ENCODE data around the gene WDR77.

The WDR77 gene

DNA sequence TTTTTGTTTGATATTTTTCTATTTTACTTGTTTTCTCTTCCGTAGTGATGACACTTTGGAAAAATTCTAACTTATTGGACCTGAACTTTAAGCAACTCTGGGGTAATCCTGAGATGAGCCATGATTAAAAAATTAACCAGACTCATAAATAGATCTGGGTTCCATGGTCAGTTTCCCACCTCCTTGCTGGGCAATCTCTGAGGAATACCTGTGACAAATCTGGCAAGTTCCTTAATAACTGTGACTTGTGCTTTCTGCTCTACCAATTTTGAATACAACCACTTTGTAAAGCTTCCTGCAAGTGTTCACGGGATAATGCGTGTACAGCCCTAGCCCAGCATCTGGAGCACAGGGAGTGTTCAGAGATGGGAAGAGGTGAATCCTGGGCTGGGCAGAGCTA, 24.8 kb downstream of the WDR77 start:
- no peak for DNase-seq

DNA sequence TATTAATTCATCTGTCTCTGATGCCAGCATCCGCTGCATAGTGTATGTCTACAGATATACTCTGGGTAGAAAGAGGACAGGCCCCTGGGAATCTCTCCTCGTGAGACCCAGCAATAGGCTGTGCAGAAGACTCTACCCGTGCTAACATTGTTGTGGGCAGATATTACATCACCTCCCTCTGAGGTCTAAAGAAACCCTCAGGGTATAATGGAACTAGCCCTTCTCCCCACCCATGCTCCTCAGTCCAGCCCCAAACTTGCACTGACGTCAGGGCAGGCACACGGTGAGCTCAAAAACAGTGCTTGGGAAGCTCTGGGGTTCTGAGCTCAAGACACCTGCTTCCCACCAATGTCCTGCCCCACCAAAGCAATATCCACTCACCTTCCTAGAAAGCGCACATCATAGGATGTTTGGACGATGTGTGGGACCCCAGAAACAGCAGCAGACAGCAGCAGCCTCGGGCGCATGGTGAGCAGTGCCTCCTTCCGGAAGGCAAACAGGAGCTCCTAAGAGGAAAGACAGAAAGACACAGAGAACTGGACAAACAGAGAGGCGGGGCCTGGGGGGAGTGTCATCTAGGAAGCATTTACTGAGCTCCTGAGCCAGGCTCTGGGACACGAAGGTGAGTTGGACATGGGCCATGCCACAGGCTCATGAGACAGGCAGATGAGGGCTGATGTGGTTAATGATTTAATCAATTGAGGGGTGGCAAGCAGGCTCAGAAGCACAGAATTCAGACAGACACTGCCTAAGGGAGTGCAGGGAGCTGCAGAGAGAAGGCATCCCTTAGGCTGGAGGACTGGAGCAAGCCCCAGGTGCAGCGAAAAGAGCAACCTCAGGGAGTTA, 26.3 kb downstream of the WDR77 start:
- no peak for DNase-seq

DNA sequence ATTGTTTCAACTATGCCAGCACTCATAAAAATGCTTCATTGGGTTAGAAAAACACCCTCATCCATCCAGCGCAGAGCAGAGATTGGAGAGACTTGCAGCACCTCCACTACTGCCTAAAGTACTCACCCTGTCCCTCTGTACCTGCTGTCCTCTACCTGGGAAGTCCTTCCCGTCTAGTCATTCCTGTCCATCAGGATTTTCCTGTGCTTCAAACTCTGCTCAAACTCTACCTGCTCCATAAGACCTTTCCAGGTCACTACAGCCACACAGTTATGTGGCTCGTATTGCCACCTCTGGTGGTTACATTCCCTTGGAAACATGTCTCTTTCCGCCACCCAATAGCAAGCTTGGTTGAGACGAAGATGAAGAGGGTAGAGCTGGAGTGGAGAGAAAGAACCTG, 28.7 kb downstream of the WDR77 start:
- no peak for DNase-seq

DNA sequence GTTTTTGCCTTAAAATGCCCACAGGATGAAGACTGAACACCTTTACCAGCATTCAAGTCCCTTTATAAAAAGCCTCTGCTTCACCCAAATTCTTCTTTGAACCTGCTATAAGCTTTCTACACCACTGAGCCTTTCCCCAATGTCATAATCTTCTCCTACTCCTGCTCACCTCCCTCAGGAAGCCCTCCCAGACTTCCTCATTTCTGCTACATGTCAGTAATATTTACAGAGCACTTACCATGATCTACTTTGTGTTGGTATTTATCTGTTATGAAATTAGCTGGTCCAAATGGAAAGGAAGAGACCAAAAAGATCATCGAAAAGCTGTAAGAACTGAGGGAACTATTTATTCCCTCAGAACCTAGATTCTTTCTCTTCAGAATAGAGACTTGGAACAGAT, 30.0 kb downstream of the WDR77 start:
- no peak for DNase-seq

DNA sequence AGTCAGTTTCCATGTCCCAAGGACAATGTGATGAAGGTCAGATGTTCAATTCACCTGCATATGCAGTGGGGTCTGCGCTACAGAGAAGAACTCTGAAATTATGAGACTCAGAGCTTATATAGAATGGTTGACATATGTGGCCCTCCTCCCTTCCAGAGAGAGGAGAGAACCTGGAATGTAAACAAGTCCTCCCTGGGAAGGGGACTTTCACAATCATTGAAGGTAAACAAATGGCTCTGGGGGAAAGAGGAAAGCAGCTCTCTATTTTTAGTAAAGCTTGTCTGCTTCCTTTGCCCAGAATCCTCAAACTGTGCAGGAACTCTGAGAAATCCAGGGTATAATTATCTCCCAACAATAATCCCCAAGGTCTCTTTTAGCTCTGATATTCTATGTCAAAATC, 31.3 kb downstream of the WDR77 start:
- no peak for DNase-seq

DNA sequence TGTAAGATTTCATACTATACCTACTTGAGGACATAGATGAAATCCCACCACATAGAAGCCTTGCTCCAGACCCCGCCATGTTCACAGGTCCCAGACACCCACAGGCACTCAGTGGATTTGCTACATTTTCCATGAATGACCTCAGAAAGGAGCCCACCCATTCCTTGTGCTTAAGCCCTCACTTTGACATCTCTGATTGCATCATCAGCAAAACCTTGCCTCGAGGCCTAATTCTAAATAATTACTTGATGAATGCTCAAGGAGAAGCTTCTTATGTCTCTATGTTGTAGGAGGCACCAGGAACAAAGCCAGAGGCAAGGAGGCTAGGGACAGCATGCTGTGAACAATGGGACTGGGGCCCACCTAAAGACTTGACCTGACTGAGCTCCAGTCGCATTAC, 33.6 kb downstream of the WDR77 start:
- DNase-seq = no peak

DNA sequence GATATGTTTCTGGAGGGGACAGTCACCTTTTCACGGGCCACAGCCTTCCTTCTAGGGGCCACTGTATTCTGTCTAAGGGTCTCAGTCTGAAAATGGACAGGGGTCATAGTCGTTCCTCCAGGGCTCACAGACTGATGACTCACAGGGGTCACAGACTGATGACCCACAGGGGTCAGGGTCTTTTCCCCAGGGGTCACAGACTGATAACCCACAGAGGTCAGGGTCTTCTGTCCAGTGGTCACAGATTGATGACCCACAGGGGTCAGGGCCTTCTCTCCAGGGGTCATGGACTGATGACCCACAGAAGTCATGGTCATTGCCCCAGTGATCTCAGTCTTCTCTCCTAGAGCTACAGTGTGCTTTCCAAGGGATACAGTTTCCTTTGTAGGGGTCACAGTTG, 34.3 kb downstream of the WDR77 start:
- no peak for DNase-seq

DNA sequence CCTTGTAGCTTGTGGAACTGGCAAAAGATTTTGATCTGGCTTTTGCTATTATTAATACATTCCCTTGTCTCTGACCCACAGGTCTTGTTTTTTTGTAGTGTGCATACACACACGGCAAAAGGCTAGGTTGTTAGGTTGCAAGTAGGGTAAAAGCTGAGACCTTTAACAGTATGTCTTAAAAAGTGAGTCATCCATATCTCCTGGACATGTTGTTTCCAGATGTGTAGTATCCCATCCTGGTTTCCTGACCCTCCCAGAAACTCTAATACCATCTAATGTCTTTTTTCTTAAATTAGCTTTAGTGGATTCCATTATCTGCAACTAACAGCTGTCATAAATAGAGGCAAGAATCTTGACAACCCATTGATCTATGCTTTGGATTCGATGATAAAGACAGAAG, 36.2 kb downstream of the WDR77 start:
- DNase-seq = no peak

DNA sequence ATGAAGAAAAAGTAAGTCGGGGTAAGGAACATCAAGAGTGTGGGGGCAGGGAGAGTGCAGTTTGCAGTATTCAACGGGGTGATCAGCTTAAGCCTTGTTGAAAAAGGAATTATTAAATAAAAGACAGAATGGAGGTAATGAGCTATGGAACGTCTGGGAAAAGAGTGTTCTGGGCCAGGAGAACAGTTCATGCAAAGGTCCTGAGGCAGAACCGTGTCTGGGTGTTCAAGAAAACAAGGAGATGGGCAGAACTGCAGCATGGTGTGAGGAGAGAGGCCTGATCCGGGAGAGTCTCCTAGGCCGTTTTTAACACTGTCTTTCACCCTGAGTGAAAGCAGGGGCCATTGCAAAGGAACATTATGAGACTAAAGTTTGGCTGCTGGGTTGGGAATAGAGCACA, 41.8 kb downstream of the WDR77 start:
- DNase-seq = no peak

DNA sequence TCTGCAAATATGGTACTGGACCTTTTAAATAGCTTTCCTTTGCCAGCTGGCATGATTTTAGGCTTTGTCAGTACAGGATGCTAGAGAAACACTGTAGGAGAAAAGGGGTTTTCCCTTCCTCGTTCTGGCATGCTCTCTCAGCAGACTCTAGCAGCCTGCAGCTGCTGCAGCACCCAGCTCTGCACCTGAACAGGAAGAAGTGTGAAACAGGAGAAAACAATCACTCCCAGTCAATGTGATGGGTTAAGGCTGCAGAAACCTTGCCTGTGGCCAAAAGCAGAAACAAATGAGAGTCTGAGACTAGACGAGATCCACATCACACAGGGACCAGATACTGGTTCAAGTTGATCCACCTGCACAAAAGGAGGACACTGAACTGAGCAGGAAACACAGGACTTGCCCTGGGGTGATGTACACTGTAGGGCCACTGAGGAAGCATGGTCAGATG, 42.7 kb downstream of the WDR77 start:
- no peak for DNase-seq

DNA sequence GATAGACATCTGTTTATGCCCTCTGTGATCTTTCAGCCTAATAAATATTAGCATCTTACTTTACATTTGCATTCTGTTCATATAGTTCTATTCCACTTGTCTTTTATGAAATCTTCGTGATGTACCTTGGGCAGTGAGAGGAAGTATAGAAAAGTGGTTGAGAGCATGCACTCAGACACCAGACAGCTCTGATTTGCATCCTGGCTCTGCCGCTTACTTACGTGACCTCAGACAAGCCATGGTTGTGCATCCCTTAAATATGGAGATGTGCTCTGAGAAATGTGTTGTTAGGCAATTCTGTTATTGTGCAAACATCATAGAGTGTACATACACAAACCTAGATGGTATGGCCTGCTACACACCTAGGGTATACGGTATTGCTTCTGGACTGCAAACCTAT, 44.5 kb downstream of the WDR77 start:
- DNase-seq = no peak

DNA sequence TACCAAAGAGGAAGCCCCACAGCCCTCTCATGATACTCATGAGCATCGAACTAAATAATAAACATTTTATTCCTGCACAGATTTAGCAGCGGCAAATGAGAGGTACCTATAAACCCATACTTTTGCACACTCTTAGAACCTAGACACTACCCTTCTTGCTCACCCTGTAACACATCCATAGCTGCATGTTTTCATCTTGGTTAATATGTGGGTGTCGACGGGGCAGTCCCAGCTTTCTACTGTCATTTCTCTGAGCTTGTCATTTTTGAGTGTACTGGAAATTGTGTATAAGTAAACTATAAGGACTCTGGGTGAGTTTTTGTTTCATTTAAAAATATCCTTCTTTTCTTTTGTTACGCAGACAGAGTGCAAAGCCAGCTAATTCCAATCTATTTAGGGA, 47.0 kb downstream of the WDR77 start:
- DNase-seq = no peak

DNA sequence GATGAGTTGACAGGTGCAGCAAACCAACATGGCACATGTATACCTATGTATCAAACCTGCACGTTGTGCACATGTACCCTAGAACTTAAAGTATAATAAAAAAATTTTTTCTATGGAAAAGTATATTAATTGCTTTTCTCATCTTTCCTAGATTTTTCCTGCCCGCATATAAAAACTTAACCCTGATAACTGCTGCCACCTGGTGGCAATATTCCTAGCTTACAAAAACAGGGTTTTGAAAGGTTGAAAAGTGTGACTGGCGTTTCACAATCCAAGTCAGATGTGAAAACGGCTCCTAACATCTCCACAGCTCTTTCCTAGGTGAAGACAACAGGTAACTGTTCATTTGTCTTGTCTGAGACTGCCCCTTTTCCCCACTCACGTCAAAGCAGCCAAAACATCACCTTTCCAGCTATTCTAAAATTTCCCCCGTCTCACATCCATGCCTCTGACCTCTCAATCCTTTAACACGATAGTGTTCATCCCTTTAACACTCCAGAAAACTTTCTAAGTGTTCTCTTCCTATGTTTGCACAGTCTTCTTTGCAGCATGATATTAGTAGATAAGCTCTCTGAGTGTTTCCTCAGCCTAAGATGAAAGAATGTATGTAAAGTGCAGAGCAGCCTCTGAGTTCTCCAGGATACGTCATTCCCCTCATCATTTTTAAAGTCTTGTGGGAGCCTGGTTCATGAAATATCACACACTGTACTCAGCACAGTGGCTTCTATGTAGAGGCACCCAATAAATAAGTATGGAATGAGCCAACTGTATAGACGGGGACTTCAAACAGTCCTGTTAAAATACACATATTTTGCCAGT, 49.1 kb downstream of the WDR77 start:
- DNase-seq = peak; percentile 29

DNA sequence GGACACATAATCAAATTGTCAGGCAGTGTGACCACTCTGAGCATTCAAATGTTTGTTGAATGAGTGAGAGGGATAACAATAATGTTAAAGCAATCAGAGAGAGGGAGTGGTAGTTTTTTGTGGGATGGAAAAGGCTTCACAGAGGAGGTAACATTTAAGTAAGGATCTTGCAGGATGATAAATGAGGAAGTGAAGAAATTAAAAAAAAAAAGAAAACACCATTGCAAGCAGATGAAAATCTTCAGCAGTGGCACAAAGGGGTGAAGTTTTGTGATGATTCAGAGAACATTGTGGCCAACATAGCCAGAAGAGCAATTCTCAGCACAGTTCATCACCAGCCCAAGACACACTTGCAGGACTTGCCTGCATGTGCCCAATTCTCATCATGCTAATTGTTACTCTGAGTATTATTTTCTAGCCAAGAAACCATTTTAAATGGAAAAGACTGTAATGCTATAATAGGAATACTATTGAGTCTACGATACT, 56.6 kb downstream of the WDR77 start:
- DNase-seq = no peak

DNA sequence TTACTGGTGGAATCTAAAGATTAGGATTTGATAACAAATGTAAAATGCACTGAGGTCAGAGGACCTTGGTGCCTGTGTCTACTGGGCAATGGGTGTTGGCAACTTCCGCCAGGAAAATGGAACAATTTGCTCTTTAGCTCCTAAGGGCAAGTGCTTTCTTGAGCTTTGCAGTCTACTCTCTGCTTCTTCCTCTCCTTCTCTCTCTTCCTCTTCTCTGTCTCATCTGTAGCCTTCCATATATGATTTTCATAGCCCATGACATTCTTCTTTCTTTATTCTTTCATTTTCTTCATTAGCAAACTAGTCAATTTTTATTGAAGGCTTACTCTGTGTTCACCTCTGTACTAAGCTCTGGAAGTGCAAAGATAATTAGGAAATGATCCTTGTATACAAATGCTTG, 57.0 kb downstream of the WDR77 start:
- DNase-seq = no peak
